Measurements from ENCODE around the gene SP5. TPM values are rescaled to one million over a fixed set of nuclear protein-coding genes. Genes with fewer than 3 reads are reported as not detected.
A peak's percentile ranks its signal among the peaks of the same experiment; 100 is the strongest.
"Not testable (repeated sequence)": the region's sequence is repeated elsewhere in the genome, so short reads cannot be mapped to it uniquely, and the experiment has no call there.

The SP5 gene
- total RNA-seq, result 1 to 10 TPM in 2 of 4 donors, under 1 TPM in 1, not detected in 1; 0.57 to 2.3 (median 1.8) TPM

- peaks cover 20 to 64% (median 32%) of the 10 kb centered on the region in 3 donors for H3K4me1 ChIP-seq
- intact Hi-C loops (cut with DNase I), result no loop called here
- WGBS, 2 donors, result 2 to 18% methylated on average over 4 to 14 of the region's 62 CpGs
- peak within 1 kb of the TSS; percentile 30 to 62 (median 52) for H3K27ac ChIP-seq
- H3K4me3 ChIP-seq, result peak within 1 kb of the TSS; percentile 43 to 74 (median 52)
- H3K9me3 ChIP-seq, result no peaks in the 10 kb centered on the region
- peaks cover 0 to 92% (median 26%) of the 10 kb centered on the region in 4 donors for H3K27me3 ChIP-seq
- no peaks in the 10 kb centered on the region for H3K36me3 ChIP-seq
- TF ChIP-seq POLR2A (IDR thresholded peaks at IDR 0.05) (peak in 1 of 4 donors; percentile 36), CTCF (IDR thresholded peaks at IDR 0.05) (no peak)
- no peak for DNase-seq
These were observed at the start of gene SP5 for GRCh38 chr2:170715062-170715931. TSS of gene SP5 (plus strand) at chr2:170715337. CDS start at chr2:170715513, 176 bp downstream.

GRCh38 chr2:170665743-170666142 lies 49.4 kb upstream of the SP5 start:
- Histone ChIP-seq H3K4me1 (no peaks in the 10 kb centered on the region), H3K4me3 (no peak overlapping the region), H3K27me3 (no peaks in the 10 kb centered on the region), H3K27ac (no peak overlapping the region), H3K36me3 (no peaks in the 10 kb centered on the region), H3K9me3 (no peaks in the 10 kb centered on the region)
- DNase-seq, result no peak
- TF ChIP-seq POLR2A (IDR thresholded peaks at IDR 0.05) (no peak), CTCF (IDR thresholded peaks at IDR 0.05) (no peak)
- WGBS, 2 donors, result 65% methylated on average over 5 of the region's 5 CpGs
- intact Hi-C loops (cut with DNase I), result no loop called here

DNA sequence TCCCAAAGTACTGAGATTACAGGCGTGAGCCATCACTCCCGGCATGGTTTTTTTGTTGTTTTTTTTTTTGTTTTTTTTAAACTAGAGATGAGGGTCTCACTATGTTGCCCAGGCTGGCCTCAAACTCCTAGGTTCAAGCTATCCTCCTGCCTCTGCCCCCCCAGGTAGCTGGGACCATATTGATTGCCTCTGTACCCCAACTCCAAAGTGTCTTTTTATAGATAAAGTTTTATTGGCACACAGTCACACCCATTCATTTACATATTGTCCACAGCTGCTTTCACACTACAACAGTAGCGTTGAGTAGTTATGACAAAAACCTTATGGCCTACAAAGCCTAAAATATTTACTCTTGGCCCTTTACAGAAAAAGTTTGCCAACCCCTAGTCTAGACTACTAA lies 45.2 kb upstream of the SP5 start:
- Histone ChIP-seq H3K4me1 (no peaks in the 10 kb centered on the region), H3K27me3 (peaks cover 0 to 4% (median 0%) of the 10 kb centered on the region in 4 donors), H3K4me3 (no peak overlapping the region), H3K36me3 (no peaks in the 10 kb centered on the region), H3K27ac (no peak overlapping the region), H3K9me3 (no peaks in the 10 kb centered on the region)
- TF ChIP-seq CTCF (IDR thresholded peaks at IDR 0.05) (no peak), POLR2A (IDR thresholded peaks at IDR 0.05) (no peak)
- 80 to 84% methylated on average over 3 of the region's 3 CpGs for WGBS, 2 donors
- intact Hi-C loops (cut with DNase I), result no loop called here
- DNase-seq, result no peak

- no peak for DNase-seq
- H3K36me3 ChIP-seq, result no peaks in the 10 kb centered on the region
- H3K27ac ChIP-seq, result no peak overlapping the region
- 84 to 92% methylated on average over 2 of the region's 2 CpGs for WGBS, 2 donors
- H3K4me1 ChIP-seq, result no peaks in the 10 kb centered on the region
- H3K4me3 ChIP-seq, result no peak overlapping the region
- peaks cover 0 to 4% (median 0%) of the 10 kb centered on the region in 4 donors for H3K27me3 ChIP-seq
- H3K9me3 ChIP-seq, result no peaks in the 10 kb centered on the region
- intact Hi-C loops (cut with DNase I), result no loop called here
- TF ChIP-seq CTCF (IDR thresholded peaks at IDR 0.05) (no peak), POLR2A (IDR thresholded peaks at IDR 0.05) (no peak)
These were observed 44.5 kb upstream of the SP5 start for GRCh38 chr2:170670651-170671050.

- no peak for TF ChIP-seq POLR2A (IDR thresholded peaks at IDR 0.05)
- TF ChIP-seq CTCF (IDR thresholded peaks at IDR 0.05), result no peak
- no peaks in the 10 kb centered on the region for H3K9me3 ChIP-seq
- intact Hi-C loops (cut with DNase I), result no loop called here
- no peak for DNase-seq
- H3K27me3 ChIP-seq, result peaks cover 0 to 4% (median 0%) of the 10 kb centered on the region in 4 donors
- no peaks in the 10 kb centered on the region for H3K4me1 ChIP-seq
- no peaks in the 10 kb centered on the region for H3K36me3 ChIP-seq
- H3K4me3 ChIP-seq, result no peak overlapping the region
- WGBS, 2 donors, result 84 to 88% methylated on average over 9 of the region's 9 CpGs
- no peak overlapping the region for H3K27ac ChIP-seq
These were observed 44.1 kb upstream of the SP5 start for GRCh38 chr2:170671079-170671478.

DNA sequence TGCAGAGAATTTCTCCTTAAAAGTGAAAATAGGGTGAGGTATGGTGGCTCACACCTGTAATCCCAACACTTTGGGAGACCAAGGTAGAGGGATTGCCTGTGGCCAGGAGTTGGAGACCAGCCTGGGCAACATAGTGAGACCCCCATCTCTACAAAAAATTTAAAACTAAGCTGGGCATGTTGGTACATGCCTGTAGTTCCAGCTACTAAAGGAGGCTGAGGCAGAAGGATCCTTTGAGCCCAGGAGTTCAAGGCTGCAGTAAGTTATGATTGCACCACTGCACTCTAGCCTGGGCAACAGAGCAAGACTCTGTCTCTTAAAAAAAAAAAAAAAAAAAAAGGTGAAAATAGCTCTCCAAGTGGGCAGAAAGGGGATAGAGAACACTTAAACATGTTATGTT lies 40.9 kb upstream of the SP5 start:
- H3K27ac ChIP-seq; intact Hi-C loops (cut with DNase I); H3K4me1 ChIP-seq; H3K36me3 ChIP-seq; DNase-seq; H3K27me3 ChIP-seq; H3K4me3 ChIP-seq; H3K9me3 ChIP-seq: not testable (repeated sequence)

Measured in esophagus squamous epithelium (tissue), 5 donors.